GM12874 (cell line): ENCODE data around the gene SLC13A1.

ENCODE experiments used
- TF ChIP-seq, protein P1 (sequence below): IDR thresholded peaks from 2 replicates; pipeline ENCODE4 v1.5.1; 2011; ENCODE audit warnings: low read depth, mild to moderate bottlenecking, control low read depth, low read length, moderate library complexity; ENCODE audit not compliant: insufficient read depth

SLC13A1 gene

DNA sequence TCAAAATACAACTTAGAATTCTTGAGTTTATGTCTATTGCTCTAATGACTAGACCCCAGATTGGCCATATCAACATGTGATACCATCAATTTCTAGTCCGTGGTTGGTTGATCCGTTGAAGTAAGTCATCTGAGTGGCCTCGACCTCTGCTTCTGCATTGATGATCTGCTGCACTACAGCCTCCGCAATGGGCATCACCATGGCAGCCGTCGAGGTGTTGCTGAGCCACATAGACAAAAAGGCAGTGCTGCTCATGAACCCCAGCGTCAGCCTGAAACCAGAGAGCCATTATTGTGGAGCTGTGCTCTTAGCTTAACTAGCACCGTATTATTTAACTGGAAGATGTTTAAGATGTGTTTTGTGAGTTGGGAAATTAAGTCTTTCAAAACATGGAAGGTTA, 30.7 kb downstream of the SLC13A1 start:
- TF ChIP-seq, protein P1, sequence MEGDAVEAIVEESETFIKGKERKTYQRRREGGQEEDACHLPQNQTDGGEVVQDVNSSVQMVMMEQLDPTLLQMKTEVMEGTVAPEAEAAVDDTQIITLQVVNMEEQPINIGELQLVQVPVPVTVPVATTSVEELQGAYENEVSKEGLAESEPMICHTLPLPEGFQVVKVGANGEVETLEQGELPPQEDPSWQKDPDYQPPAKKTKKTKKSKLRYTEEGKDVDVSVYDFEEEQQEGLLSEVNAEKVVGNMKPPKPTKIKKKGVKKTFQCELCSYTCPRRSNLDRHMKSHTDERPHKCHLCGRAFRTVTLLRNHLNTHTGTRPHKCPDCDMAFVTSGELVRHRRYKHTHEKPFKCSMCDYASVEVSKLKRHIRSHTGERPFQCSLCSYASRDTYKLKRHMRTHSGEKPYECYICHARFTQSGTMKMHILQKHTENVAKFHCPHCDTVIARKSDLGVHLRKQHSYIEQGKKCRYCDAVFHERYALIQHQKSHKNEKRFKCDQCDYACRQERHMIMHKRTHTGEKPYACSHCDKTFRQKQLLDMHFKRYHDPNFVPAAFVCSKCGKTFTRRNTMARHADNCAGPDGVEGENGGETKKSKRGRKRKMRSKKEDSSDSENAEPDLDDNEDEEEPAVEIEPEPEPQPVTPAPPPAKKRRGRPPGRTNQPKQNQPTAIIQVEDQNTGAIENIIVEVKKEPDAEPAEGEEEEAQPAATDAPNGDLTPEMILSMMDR = no peak

DNA sequence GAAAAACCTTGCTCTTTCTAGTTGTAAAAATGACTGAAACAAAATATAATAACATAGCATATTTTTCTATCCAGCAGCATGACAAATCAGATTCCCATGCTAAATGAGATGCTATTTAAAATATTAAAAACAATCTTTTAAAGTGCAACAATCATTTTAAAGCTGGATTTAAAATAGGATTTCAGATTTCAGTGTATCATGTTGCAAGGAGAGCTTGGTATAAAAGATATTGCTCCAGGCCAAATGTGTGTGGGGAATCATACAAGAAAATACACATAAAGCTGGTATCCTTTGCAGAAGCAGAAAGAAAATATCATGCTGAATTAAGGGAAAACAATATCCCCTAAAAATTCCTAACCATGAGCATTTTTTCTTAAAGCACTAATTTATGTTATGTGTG, 42.2 kb downstream of the SLC13A1 start:
- TF ChIP-seq, protein P1 = no peak

DNA sequence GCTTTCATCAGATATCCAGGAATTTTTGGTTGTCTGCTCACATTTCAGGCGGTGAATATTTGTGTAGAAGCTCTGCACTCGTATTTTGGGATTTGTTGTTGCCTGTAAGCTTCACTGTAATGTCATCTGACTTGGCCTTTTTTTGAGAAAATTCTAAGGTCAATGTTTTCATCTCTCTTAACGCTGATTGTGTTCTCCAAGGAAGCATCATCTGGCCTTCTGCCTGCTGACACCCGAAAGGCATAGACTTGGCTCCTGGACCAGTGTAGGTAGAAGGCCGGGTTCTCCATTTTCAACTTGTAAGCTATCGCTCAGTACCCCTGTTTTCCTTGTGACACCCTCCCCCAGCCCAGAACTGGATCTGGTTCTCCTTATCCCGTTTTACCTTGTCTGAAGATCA, 44.2 kb downstream of the SLC13A1 start:
- TF ChIP-seq, protein P1 = no peak

DNA sequence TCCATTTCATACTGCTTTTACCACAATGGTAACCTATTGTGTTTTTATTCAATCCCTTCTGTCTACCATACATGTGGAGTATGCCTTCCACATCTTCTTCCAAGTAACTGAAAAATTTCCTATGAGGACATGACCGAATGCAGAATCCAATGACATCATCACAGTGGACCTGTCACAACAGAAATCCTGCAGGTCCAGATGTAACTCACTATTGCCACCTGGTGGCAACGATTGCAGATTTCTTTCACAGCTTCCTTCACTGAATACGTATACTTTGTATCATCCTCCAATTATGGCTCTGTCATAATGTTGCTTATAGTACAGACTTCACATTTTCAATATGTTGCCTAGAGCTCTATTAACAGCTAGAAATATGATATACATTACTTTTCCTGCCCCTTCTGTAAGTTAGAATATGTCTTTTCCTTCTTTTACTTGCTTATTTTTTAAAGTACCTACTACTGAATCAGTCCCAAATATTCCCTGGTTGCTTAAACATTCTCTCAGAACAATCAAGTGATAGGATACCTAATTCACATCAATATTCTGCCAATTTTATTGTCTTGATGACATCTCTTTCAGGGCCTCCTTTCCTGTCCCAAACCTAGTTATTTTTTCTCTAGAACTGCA, 45.4 kb downstream of the SLC13A1 start:
- TF ChIP-seq, protein P1 = peak; percentile 66

DNA sequence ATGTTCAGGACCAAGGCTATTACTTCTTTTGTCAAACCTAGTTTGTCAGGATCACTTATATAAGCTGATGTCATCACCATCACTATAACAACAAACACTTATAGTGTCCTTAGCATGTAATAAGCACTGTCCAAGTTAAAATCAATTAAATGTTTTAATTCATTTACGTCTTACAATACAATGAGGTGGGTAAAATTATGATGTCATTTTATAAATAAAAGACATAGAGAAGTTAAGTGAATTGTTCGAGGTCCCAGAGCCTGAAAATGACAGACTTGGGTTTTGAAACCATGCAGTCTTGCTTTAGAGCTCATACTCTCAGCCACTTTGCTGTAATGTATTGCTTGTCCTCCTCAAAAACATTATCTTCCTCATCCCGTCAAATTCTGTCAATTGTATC, 48.3 kb downstream of the SLC13A1 start:
- TF ChIP-seq, protein P1 = no peak

DNA sequence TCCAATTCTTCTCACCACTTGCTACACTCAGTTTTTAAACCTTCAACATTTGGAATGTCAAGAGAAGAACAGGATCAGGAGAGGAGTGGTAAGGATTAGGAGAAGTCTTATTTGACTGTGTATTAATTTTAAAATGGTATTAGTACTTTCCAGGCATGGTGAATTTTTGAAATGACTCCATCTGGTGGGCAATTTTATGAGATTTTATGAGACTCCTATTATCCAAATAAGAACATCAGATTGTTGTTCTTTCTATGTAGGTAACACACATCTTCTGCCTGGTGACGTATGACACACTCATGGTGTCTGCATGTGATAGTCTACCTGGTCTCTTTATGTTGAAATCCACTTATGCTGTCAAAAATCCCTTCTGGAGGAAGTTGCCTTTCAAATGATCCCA, 51.0 kb downstream of the SLC13A1 start:
- TF ChIP-seq, protein P1 = no peak

DNA sequence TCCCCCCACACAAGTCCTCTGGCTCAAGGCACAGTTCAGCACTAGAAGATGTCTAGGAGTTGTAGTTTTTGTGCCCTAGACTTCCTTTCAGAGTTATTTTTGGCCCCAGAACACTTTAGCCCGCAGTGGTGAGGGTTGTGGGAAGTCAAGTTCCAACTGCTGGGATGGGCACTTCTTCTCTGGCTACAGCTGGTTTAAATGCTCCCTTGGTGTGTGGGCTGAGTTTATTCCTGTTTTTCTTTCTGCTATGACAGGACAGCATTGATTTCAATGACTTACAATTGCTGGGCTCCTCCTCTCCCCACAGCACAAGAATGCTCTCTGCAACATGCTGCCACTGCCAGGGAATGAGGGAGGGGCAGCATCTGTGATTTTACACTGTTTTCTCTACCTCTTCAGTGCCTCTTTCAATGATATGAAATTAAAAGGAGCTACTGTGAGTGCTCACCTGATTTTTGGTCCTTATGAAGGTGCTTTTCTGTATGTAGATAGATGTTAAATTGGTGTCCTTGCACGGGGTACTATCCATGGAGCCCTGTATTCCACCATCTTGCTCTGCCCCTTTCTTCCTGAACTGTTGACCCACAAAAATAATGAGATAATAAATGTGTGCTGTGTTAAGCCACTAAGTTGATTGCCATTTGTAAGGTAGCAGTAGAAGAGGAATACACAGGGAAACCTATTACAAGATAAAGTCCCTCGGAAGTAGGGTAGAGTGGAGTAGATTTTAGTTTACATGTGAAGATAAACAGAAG, 56.3 kb downstream of the SLC13A1 start:
- TF ChIP-seq, protein P1 = no peak
